ENCODE measurements around the gene TRDN. TPM values are rescaled to one million over a fixed set of nuclear protein-coding genes. Genes with fewer than 3 reads are reported as not detected.

The TRDN gene
- total RNA-seq, 3 donors from 2014 or later (not counting 1 experiment from before 2014, with no cell fraction given): not detected

GRCh38 chr6:123507582-123507981 lies 129.2 kb downstream of the TRDN start:
- H3K27me3 ChIP-seq (ENCODE audit: control insufficient read depth, insufficient read depth, low read length): no peaks in the 10 kb centered on the region
- H3K36me3 ChIP-seq (ENCODE audit: control insufficient read depth, insufficient read depth, low read length): no peaks in the 10 kb centered on the region
- no peaks in the 10 kb centered on the region for H3K4me1 ChIP-seq (ENCODE audit: control insufficient read depth, insufficient read depth, low read length)
- Mint-ChIP-seq H3K9me3 (peaks cover 10 to 13% of the 10 kb centered on the region in 2 donors), H3K36me3 (no peaks in the 10 kb centered on the region), H3K27ac (no peak overlapping the region), H3K27me3 (ENCODE audit: low read depth in 2 of 2) (no peaks in the 10 kb centered on the region), H3K4me3 (no peak overlapping the region), H3K4me1 (no peaks in the 10 kb centered on the region)
- no CpG with 5 or more reads among the region's 2 CpGs for WGBS (ENCODE audit: insufficient coverage)
- no peak for TF ChIP-seq CTCF (IDR thresholded peaks at IDR 0.05)
- H3K27ac ChIP-seq (ENCODE audit: low read length): no peak overlapping the region
- intact Hi-C loops (cut with micrococcal nuclease): no loop called here
- H3K4me3 ChIP-seq (ENCODE audit: low read length): no peak overlapping the region
- H3K9me3 ChIP-seq (ENCODE audit: control insufficient read depth, insufficient read depth, low read length): no peaks in the 10 kb centered on the region
- ATAC-seq (no peak), DNase-seq (no peak)

- no peaks in the 10 kb centered on the region for H3K4me1 Mint-ChIP-seq
- WGBS (ENCODE audit: insufficient coverage): 100% methylated on average over 1 of the region's 1 CpG
- TF ChIP-seq CTCF (IDR thresholded peaks at IDR 0.05): no peak
- DNase-seq: no peak
- Histone ChIP-seq H3K9me3 (ENCODE audit: control insufficient read depth, insufficient read depth, low read length) (no peaks in the 10 kb centered on the region), H3K4me3 (ENCODE audit: low read length) (no peak overlapping the region), H3K36me3 (ENCODE audit: control insufficient read depth, insufficient read depth, low read length) (no peaks in the 10 kb centered on the region), H3K27ac (ENCODE audit: low read length) (no peak overlapping the region), H3K4me1 (ENCODE audit: control insufficient read depth, insufficient read depth, low read length) (no peaks in the 10 kb centered on the region), H3K27me3 (ENCODE audit: control insufficient read depth, insufficient read depth, low read length) (no peaks in the 10 kb centered on the region)
- no peak for ATAC-seq
- intact Hi-C loops (cut with micrococcal nuclease): no loop called here
- H3K4me3 Mint-ChIP-seq: no peak overlapping the region
- no peak overlapping the region for H3K27ac Mint-ChIP-seq
- peaks cover 7 to 13% of the 10 kb centered on the region in 2 donors for H3K9me3 Mint-ChIP-seq
- no peaks in the 10 kb centered on the region for H3K27me3 Mint-ChIP-seq (ENCODE audit: low read depth in 2 of 2)
- no peaks in the 10 kb centered on the region for H3K36me3 Mint-ChIP-seq
These were observed 133.1 kb downstream of the TRDN start for GRCh38 chr6:123503619-123504018.

GRCh38 chr6:123497025-123497424 lies 139.7 kb downstream of the TRDN start:
- no peaks in the 10 kb centered on the region for H3K4me1 Mint-ChIP-seq
- H3K4me3 Mint-ChIP-seq: no peak overlapping the region
- no peaks in the 10 kb centered on the region for H3K9me3 ChIP-seq (ENCODE audit: control insufficient read depth, insufficient read depth, low read length)
- no peaks in the 10 kb centered on the region for H3K27me3 ChIP-seq (ENCODE audit: control insufficient read depth, insufficient read depth, low read length)
- no peak overlapping the region for H3K27ac Mint-ChIP-seq
- peaks cover 0 to 3% of the 10 kb centered on the region in 2 donors for H3K9me3 Mint-ChIP-seq
- no peaks in the 10 kb centered on the region for H3K27me3 Mint-ChIP-seq (ENCODE audit: low read depth in 2 of 2)
- no peaks in the 10 kb centered on the region for H3K4me1 ChIP-seq (ENCODE audit: control insufficient read depth, insufficient read depth, low read length)
- no peak overlapping the region for H3K27ac ChIP-seq (ENCODE audit: low read length)
- H3K36me3 Mint-ChIP-seq: no peaks in the 10 kb centered on the region
- DNase-seq (no peak), ATAC-seq (no peak)
- no peak overlapping the region for H3K4me3 ChIP-seq (ENCODE audit: low read length)
- H3K36me3 ChIP-seq (ENCODE audit: control insufficient read depth, insufficient read depth, low read length): no peaks in the 10 kb centered on the region
- intact Hi-C loops (cut with micrococcal nuclease): no loop called here
- no CpG with 5 or more reads among the region's 2 CpGs for WGBS (ENCODE audit: insufficient coverage)
- no peak for TF ChIP-seq CTCF (IDR thresholded peaks at IDR 0.05)

- no peak for ATAC-seq
- Mint-ChIP-seq H3K27me3 (ENCODE audit: low read depth in 2 of 2) (no peaks in the 10 kb centered on the region), H3K36me3 (no peaks in the 10 kb centered on the region), H3K4me3 (no peak overlapping the region), H3K27ac (no peak overlapping the region), H3K4me1 (no peaks in the 10 kb centered on the region), H3K9me3 (peaks cover 0 to 9% of the 10 kb centered on the region in 2 donors)
- intact Hi-C loops (cut with micrococcal nuclease): no loop called here
- no peaks in the 10 kb centered on the region for H3K27me3 ChIP-seq (ENCODE audit: control insufficient read depth, insufficient read depth, low read length)
- no peaks in the 10 kb centered on the region for H3K9me3 ChIP-seq (ENCODE audit: control insufficient read depth, insufficient read depth, low read length)
- H3K4me3 ChIP-seq (ENCODE audit: low read length): no peak overlapping the region
- WGBS (ENCODE audit: insufficient coverage): no CpG with 5 or more reads among the region's 1 CpG
- no peaks in the 10 kb centered on the region for H3K36me3 ChIP-seq (ENCODE audit: control insufficient read depth, insufficient read depth, low read length)
- DNase-seq: no peak
- no peaks in the 10 kb centered on the region for H3K4me1 ChIP-seq (ENCODE audit: control insufficient read depth, insufficient read depth, low read length)
- no peak for TF ChIP-seq CTCF (IDR thresholded peaks at IDR 0.05)
- no peak overlapping the region for H3K27ac ChIP-seq (ENCODE audit: low read length)
These were observed 147.2 kb downstream of the TRDN start for GRCh38 chr6:123489589-123489988.

All from natural killer cell (primary cell).